Esophagus squamous epithelium (tissue), 5 donors: ENCODE data around the gene APBB3. TPM values are rescaled to one million over a fixed set of nuclear protein-coding genes. Genes with fewer than 3 reads are reported as not detected.

ENCODE experiments used
- DNase-seq: peaks from one replicate; lab custom pipeline; 2025; lab: John Stamatoyannopoulos, UW
- H3K27ac ChIP-seq, 4 donors: fragments of 200-600 bp; sonication (generic); one replicate each; pipeline ENCODE4 v1.5.1; 2016 to 2019; ENCODE audit warnings: mild to moderate bottlenecking in 1 of 4
- H3K27me3 ChIP-seq, 4 donors: fragments of 200-600 bp; sonication (generic); 1 replicate in 3 of 4; 2 replicates in 1 of 4; pipeline versions ENCODE4 v1.5.1 to v1.6.0; 2017 to 2021; ENCODE audit warnings: antibody characterized with exemption in 1 of 4
- H3K36me3 ChIP-seq, 3 donors: fragments of 200-600 bp; sonication (generic); one replicate each; pipeline ENCODE4 v1.5.1; 2016 to 2019
- H3K4me1 ChIP-seq, 3 donors: fragments of 200-600 bp; sonication (generic); one replicate each; pipeline ENCODE4 v1.5.1; 2017 to 2019
- H3K4me3 ChIP-seq, 4 donors: fragments of 200-600 bp; sonication (generic); 1 replicate in 3 of 4; 2 replicates in 1 of 4; pipeline ENCODE4 v1.5.1; 2016 to 2019; ENCODE audit warnings: mild to moderate bottlenecking in 2 of 4, moderate library complexity in 1 of 4
- H3K9me3 ChIP-seq, 3 donors: fragments of 200-600 bp; sonication (generic); one replicate each; pipeline ENCODE4 v1.5.1; 2016 to 2019
- CTCF ChIP-seq, 6 experiments: fragments of 450-650 bp in 4 of 6; fragments of 200-600 bp in 2 of 6; sonication (generic) in 2 of 6; IDR thresholded peaks; one replicate each; pipeline ENCODE4 v1.5.1; 2016 to 2019; ENCODE audit warnings: antibody characterized with exemption in 6 of 6, mild to moderate bottlenecking in 4 of 6, moderate library complexity in 4 of 6
- POLR2A ChIP-seq, 4 donors: fragments of 450-650 bp; IDR thresholded peaks; one replicate each; pipeline ENCODE4 v1.6.1; 2017; ENCODE audit warnings: antibody characterized with exemption in 4 of 4, mild to moderate bottlenecking in 4 of 4, moderate library complexity in 3 of 4
- WGBS, 2 donors: methylation state at CpG; one replicate each; pipeline ENCODE4 v1.1.5; 2018; 5-methylcytosine and 5-hydroxymethylcytosine counted together
- intact Hi-C: fragments of 100-400 bp; cut with DNase I; formaldehyde crosslinking; loops from one replicate; pipeline ENCODE4 v1.15.0; 2022
- small RNA-seq, 4 donors: library from RNA; depleted of rRNA; stranded (forward); fragments of <200 nt; gene quantifications; one replicate each; pipeline ENCODE3, GENCODE V24; 2016
- total RNA-seq, 4 donors: library from RNA; depleted of rRNA; stranded (reverse); fragments of >200 nt; gene quantifications; one replicate each; pipeline ENCODE4 v1.1.0, GENCODE V29; 2016
- donor health status: DM: yes; HTN: yes; CAD: no.

The APBB3 gene
- total RNA-seq, 4 donors from 2014 or later: 3.4 to 10.5 (median 6.5) TPM

GRCh38 chr5:140542972-140543371, 21.4 kb downstream of the APBB3 start:
- Histone ChIP-seq H3K4me3 (no peak overlapping the region), H3K4me1 (peaks cover 11 to 19% (median 14%) of the 10 kb centered on the region in 3 donors), H3K27me3 (no peaks in the 10 kb centered on the region), H3K27ac (no peak overlapping the region), H3K36me3 (peaks cover 11 to 76% (median 44%) of the 10 kb centered on the region in 3 donors), H3K9me3 (no peaks in the 10 kb centered on the region)
- DNase-seq: no peak
- TF ChIP-seq POLR2A (IDR thresholded peaks at IDR 0.05) (no peak), CTCF (IDR thresholded peaks at IDR 0.05) (no peak)
- WGBS, 2 donors: 94 to 100% methylated on average over 1 to 5 of the region's 5 CpGs
- intact Hi-C loops: no loop called here

GRCh38 chr5:140540227-140540626, 24.2 kb downstream of the APBB3 start:
- TF ChIP-seq POLR2A (IDR thresholded peaks at IDR 0.05): no peak
- TF ChIP-seq CTCF (IDR thresholded peaks at IDR 0.05): no peak
- Histone ChIP-seq H3K4me1 (no peaks in the 10 kb centered on the region), H3K36me3 (peaks cover 11 to 100% (median 53%) of the 10 kb centered on the region in 3 donors), H3K27me3 (no peaks in the 10 kb centered on the region), H3K27ac (no peak overlapping the region), H3K4me3 (no peak overlapping the region), H3K9me3 (no peaks in the 10 kb centered on the region)
- intact Hi-C loops: no loop called here
- no peak for DNase-seq
- WGBS, 2 donors: 94 to 100% methylated on average over 1 of the region's 1 CpG

- Histone ChIP-seq H3K4me3 (no peak overlapping the region), H3K27ac (no peak overlapping the region), H3K4me1 (no peaks in the 10 kb centered on the region), H3K36me3 (peaks cover 15 to 77% (median 19%) of the 10 kb centered on the region in 3 donors), H3K27me3 (no peaks in the 10 kb centered on the region), H3K9me3 (no peaks in the 10 kb centered on the region)
- no peak for TF ChIP-seq POLR2A (IDR thresholded peaks at IDR 0.05)
- no peak for TF ChIP-seq CTCF (IDR thresholded peaks at IDR 0.05)
- intact Hi-C loops: no loop called here
- 75 to 80% methylated on average over 2 of the region's 2 CpGs for WGBS, 2 donors
- DNase-seq: no peak
Observed at GRCh38 chr5:140524003-140524402, 40.4 kb downstream of the APBB3 start.

- TF ChIP-seq CTCF (IDR thresholded peaks at IDR 0.05) (no peak), POLR2A (IDR thresholded peaks at IDR 0.05) (no peak)
- no peaks in the 10 kb centered on the region for H3K27me3 ChIP-seq
- H3K4me3 ChIP-seq: no peak overlapping the region
- 77 to 91% methylated on average over 2 of the region's 2 CpGs for WGBS, 2 donors
- DNase-seq: no peak
- H3K9me3 ChIP-seq: no peaks in the 10 kb centered on the region
- H3K4me1 ChIP-seq: no peaks in the 10 kb centered on the region
- H3K36me3 ChIP-seq: peaks cover 20 to 84% (median 42%) of the 10 kb centered on the region in 3 donors
- intact Hi-C loops: no loop called here
- no peak overlapping the region for H3K27ac ChIP-seq
Observed at GRCh38 chr5:140513124-140513523, 51.3 kb downstream of the APBB3 start.

- Histone ChIP-seq H3K27me3 (no peaks in the 10 kb centered on the region), H3K36me3 (peaks cover 20 to 100% (median 38%) of the 10 kb centered on the region in 3 donors)
- WGBS, 2 donors: 81 to 82% methylated on average over 4 of the region's 4 CpGs
Observed at GRCh38 chr5:140509898-140510297, 54.5 kb downstream of the APBB3 start.

More at GRCh38 chr5:140509898-140510297, 54.5 kb downstream of the APBB3 start:
- no peak for TF ChIP-seq CTCF (IDR thresholded peaks at IDR 0.05)
- no peak for TF ChIP-seq POLR2A (IDR thresholded peaks at IDR 0.05)
- no peak for DNase-seq
- no peaks in the 10 kb centered on the region for H3K9me3 ChIP-seq
- no peak overlapping the region for H3K4me3 ChIP-seq
- no peaks in the 10 kb centered on the region for H3K4me1 ChIP-seq
- H3K27ac ChIP-seq: no peak overlapping the region
- intact Hi-C loops: no loop called here

Small RNA genes within 50 kb of the gene (small RNA-seq; reads per million reads assigned to genes)
- 0 to 0.14 (median 0) reads per million in 4 donors for gene RF00279
- 0 reads per million in 4 donors for gene RF00443

Other genes with a start within 250 kb of the APBB3 start
- 10 to 100 TPM; 24.6 to 72.4 (median 42.1) TPM for gene HBEGF, start 218.0 kb downstream of the APBB3 start, total RNA-seq
- 1 to 10 TPM in 1 of 4 donors, under 1 TPM in 1, not detected in 2; 0.04 to 1.2 TPM for gene SLC4A9, start 204.4 kb downstream of the APBB3 start, total RNA-seq
- 100 to 1,000 TPM in 1 of 4 donors, 10 to 100 TPM in 3; 55.7 to 130 (median 87.2) TPM for gene ANKHD1, start 162.8 kb downstream of the APBB3 start, total RNA-seq
- gene EIF4EBP3, start 16.9 kb downstream of the APBB3 start, total RNA-seq: 10 to 100 TPM in 1 of 4 donors, 1 to 10 TPM in 3; 3.0 to 12.4 (median 6.2) TPM
- 10 to 100 TPM; 17.4 to 22.3 (median 21.0) TPM for gene SRA1, start 7.1 kb downstream of the APBB3 start, total RNA-seq
- gene SLC35A4, start 230 bp upstream of the APBB3 start, total RNA-seq: 10 to 100 TPM; 41.4 to 56.9 (median 52.6) TPM
- 10 to 100 TPM in 3 of 4 donors, 1 to 10 TPM in 1; 7.6 to 58.1 (median 30.9) TPM for gene CD14, start 68.6 kb upstream of the APBB3 start, total RNA-seq
- gene TMCO6, start 74.9 kb upstream of the APBB3 start, total RNA-seq: 10 to 100 TPM; 18.4 to 46.7 (median 28.2) TPM
- 10 to 100 TPM; 31.3 to 56.3 (median 42.5) TPM for gene NDUFA2, start 83.0 kb upstream of the APBB3 start, total RNA-seq
- gene IK, start 83.2 kb upstream of the APBB3 start, total RNA-seq: 100 to 1,000 TPM in 1 of 4 donors, 10 to 100 TPM in 3; 44.9 to 110 (median 79.8) TPM
- gene WDR55, start 100.3 kb upstream of the APBB3 start, total RNA-seq: 10 to 100 TPM; 24.2 to 29.5 (median 25.4) TPM
- gene DND1, start 109.0 kb upstream of the APBB3 start, total RNA-seq: under 1 TPM in 2 of 4 donors, not detected in 2; 0.19 to 0.75 TPM
- gene HARS1, start 126.8 kb upstream of the APBB3 start, total RNA-seq: 10 to 100 TPM; 44.3 to 74.0 (median 62.9) TPM
- 10 to 100 TPM; 13.3 to 24.2 (median 22.8) TPM for gene HARS2, start 126.9 kb upstream of the APBB3 start, total RNA-seq
- 10 to 100 TPM; 25.2 to 52.4 (median 41.3) TPM for gene ZMAT2, start 135.8 kb upstream of the APBB3 start, total RNA-seq
- gene PCDHA1, start 221.5 kb upstream of the APBB3 start, total RNA-seq: not detected
- not detected for gene PCDHA2, start 230.3 kb upstream of the APBB3 start, total RNA-seq
- gene PCDHA3, start 236.5 kb upstream of the APBB3 start, total RNA-seq: under 1 TPM in 3 of 4 donors, not detected in 1; 0.09 to 0.19 (median 0.18) TPM
- under 1 TPM; 0.18 to 0.38 (median 0.27) TPM for gene PCDHA4, start 242.5 kb upstream of the APBB3 start, total RNA-seq